Heart right ventricle (tissue), 16 donors: ENCODE results near the gene SMIM33. TPM values are rescaled to one million over a fixed set of nuclear protein-coding genes. Genes with fewer than 3 reads are reported as not detected.
"Not testable (repeated sequence)": the region's sequence is repeated elsewhere in the genome, so short reads cannot be mapped to it uniquely, and the experiment has no call there.

Experiments
- ATAC-seq, 8 donors: fragments of 200-7000 bp; cut with Tn5 transposase; one replicate each; pipeline ENCODE4 v1.9.1; 2020; ENCODE audit warnings: mild to moderate bottlenecking in 8 of 8, moderate library complexity in 8 of 8, moderate number of reproducible peaks in 1 of 8
- DNase-seq, 2 donors: peaks; one replicate each; pipeline ENCODE4 v3.0.0-alpha.2; 2020
- H3K27ac ChIP-seq, 10 donors: fragments of 200-600 bp; sonication (generic) in 2 of 10; one replicate each; pipeline versions ENCODE4 v1.5.0 to v1.8.0; 2020 to 2022; ENCODE audit warnings: mild to moderate bottlenecking in 3 of 10
- H3K27me3 ChIP-seq, 7 donors: fragments of 200-600 bp; one replicate each; pipeline ENCODE4 v1.8.0; 2021 to 2022; ENCODE audit warnings: mild to moderate bottlenecking in 2 of 7
- H3K36me3 ChIP-seq, 9 donors: fragments of 200-600 bp; sonication (generic) in 1 of 9; one replicate each; pipeline versions ENCODE4 v1.5.0 to v1.8.0; 2020 to 2022; ENCODE audit warnings: mild to moderate bottlenecking in 2 of 9
- H3K4me1 ChIP-seq, 9 donors: fragments of 200-600 bp; sonication (generic) in 1 of 9; one replicate each; pipeline versions ENCODE4 v1.5.0 to v1.8.0; 2020 to 2022; ENCODE audit warnings: mild to moderate bottlenecking in 4 of 9
- H3K4me3 ChIP-seq, 10 donors: fragments of 200-600 bp; sonication (generic) in 2 of 10; one replicate each; pipeline versions ENCODE4 v1.5.0 to v1.8.0; 2020 to 2022; ENCODE audit warnings: mild to moderate bottlenecking in 7 of 10, moderate library complexity in 2 of 10
- H3K9me3 ChIP-seq, 11 donors: fragments of 200-600 bp in 10 of 11; sonication (generic) in 2 of 11; one replicate each; pipeline versions ENCODE4 v1.5.0 to v1.8.0; 2013 to 2022; ENCODE audit warnings: mild to moderate bottlenecking in 2 of 11, control low read depth in 1 of 11, moderate library complexity in 1 of 11
- WGBS, 2 donors: extraction: QIAGEN DNeasy Blood & Tissue Kit; methylation state at CpG; one replicate each; pipeline ENCODE4 v1.1.7; 2013; ENCODE audit warnings: inconsistent platforms in 1 of 2; 5-methylcytosine and 5-hydroxymethylcytosine counted together
- intact Hi-C, 10 donors: fragments of 100-400 bp; cut with DNase I; formaldehyde crosslinking; loops; one replicate each; pipeline versions ENCODE4 v1.11.1 to v1.14.2; 2022
- polyA plus RNA-seq, 2 donors: library from polyadenylated mRNA; stranded (reverse); fragments of 200-250 nt; gene quantifications; one replicate each; pipeline ENCODE4 v1.2.3, GENCODE V29; 2013
- total RNA-seq, 10 donors: library from RNA; stranded (reverse); fragmentation: NEBNext Ultra II Directional in 3 of 10; extraction: Animal tissue kit (Norgen Biotek cat#: 25700) in 3 of 10; gene quantifications; one replicate each; pipeline versions ENCODE4 v1.2.1 to v1.2.4, GENCODE V29; 2021 to 2023
- TF ChIP-seq, protein P1 (sequence below), 9 donors: fragments of 200-600 bp; sonication (generic) in 2 of 9; IDR thresholded peaks; one replicate each; pipeline versions ENCODE4 v1.5.0 to v1.8.0; 2021 to 2022; ENCODE audit warnings: antibody characterized with exemption in 9 of 9, mild to moderate bottlenecking in 5 of 9, moderate library complexity in 1 of 9
- donor health status: Arrhythmogenic right ventricular cardiomyopathy.
- donor health status: ischemic (EF 13 %, LVEDD 7.1; RV severe dilation, severe dysfunction).
- donor health status: healthy with polysubstance abuse.
- donor health status: DM: no; HTN: yes; CAD: no.
- donor health status: DM: no; HTN: no; CAD: no.
- donor health status: ischemic (EF 25% LVEDD 6.9; RV normal size, moderate dysfunction).
- donor health status: ischemic (EF 25% LVEDD 5.7; RV mildly dilated, moderate dysfunction).
- donor health status: healthy.
- donor health status: DM: yes; HTN: yes; CAD: no.
- donor health status: Ischemic cardiomyopathy.
- donor health status: ischemic (EF 35%, LVEDD 5.7; RV mildly dilated, moderate dysfunction).
- donor health status: nonischemic (EF 11% LVEDD 7.7; RV severe dilation, severe dysfunction).
- donor health status: DM: yes; HTN: yes; CAD: no.
- donor health status: PGD.
- donor health status: ischemic (EF 29% LVEDD 5.4; RV normal size, mild dysfunction).
- donor health status: nonischemic (EF 23%, LVEDD 6.1; RV moderate dilation, normal function).

SMIM33 gene
- total and polyA plus RNA-seq, 12 donors, result not detected

GRCh38 chr5:139473105-139473504 is 2.3 kb downstream of the SMIM33 start:
- intact Hi-C loops, result no loop called here
- Histone ChIP-seq H3K4me1 (peaks cover 2 to 59% (median 38%) of the 10 kb centered on the region in 9 donors), H3K36me3 (peaks cover 0 to 37% (median 20%) of the 10 kb centered on the region in 9 donors), H3K9me3 (no peaks in the 10 kb centered on the region), H3K27ac (peak overlapping the region; percentile 45 to 84 (median 71)), H3K27me3 (no peaks in the 10 kb centered on the region), H3K4me3 (no peak overlapping the region)
- DNase-seq, result no peak
- TF ChIP-seq, protein P1, sequence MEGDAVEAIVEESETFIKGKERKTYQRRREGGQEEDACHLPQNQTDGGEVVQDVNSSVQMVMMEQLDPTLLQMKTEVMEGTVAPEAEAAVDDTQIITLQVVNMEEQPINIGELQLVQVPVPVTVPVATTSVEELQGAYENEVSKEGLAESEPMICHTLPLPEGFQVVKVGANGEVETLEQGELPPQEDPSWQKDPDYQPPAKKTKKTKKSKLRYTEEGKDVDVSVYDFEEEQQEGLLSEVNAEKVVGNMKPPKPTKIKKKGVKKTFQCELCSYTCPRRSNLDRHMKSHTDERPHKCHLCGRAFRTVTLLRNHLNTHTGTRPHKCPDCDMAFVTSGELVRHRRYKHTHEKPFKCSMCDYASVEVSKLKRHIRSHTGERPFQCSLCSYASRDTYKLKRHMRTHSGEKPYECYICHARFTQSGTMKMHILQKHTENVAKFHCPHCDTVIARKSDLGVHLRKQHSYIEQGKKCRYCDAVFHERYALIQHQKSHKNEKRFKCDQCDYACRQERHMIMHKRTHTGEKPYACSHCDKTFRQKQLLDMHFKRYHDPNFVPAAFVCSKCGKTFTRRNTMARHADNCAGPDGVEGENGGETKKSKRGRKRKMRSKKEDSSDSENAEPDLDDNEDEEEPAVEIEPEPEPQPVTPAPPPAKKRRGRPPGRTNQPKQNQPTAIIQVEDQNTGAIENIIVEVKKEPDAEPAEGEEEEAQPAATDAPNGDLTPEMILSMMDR (IDR thresholded peaks at IDR 0.05), result no peak
- 56 to 57% methylated on average over 8 of the region's 8 CpGs for WGBS, 2 donors
- peak in 6 of 8 donors; percentile 3 to 53 (median 32) for ATAC-seq

DNA sequence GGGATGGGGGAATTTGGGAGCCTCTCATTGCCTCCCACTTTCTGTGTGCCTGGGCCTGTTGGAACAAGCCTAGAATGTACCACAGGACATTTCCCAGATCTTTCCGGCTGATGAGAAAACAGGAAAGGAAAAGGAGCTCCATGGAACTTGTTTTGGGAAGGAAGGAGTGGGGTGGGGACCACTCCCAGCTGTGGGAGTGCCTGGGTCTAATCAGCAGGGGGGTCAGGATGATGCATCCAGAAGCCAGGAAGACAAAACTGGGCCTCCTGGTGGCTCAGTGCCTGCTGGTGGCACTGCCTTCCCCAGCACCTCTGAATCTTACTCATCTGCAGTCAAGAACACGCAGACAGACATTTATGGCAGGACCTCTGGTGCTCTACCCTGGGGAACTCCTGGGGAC is 2.8 kb downstream of the SMIM33 start:
- DNase-seq (no peak), ATAC-seq (peak in 6 of 8 donors; percentile 18 to 62 (median 32))
- intact Hi-C loops, result no loop called here
- H3K4me3 ChIP-seq, result no peak overlapping the region
- TF ChIP-seq, protein P1 (IDR thresholded peaks at IDR 0.05), result peak in 2 of 9 donors; percentile 4 to 13
- 62 to 74% methylated on average over 2 of the region's 2 CpGs for WGBS, 2 donors
- peaks cover 2 to 60% (median 40%) of the 10 kb centered on the region in 9 donors for H3K4me1 ChIP-seq
- no peaks in the 10 kb centered on the region for H3K9me3 ChIP-seq
- no peaks in the 10 kb centered on the region for H3K27me3 ChIP-seq
- peaks cover 0 to 42% (median 24%) of the 10 kb centered on the region in 9 donors for H3K36me3 ChIP-seq
- peak overlapping the region in 9 of 10 donors; percentile 45 to 84 (median 73) for H3K27ac ChIP-seq

GRCh38 chr5:139474890-139475791 is 4.3 kb downstream of the SMIM33 start:
- intact Hi-C loops, result no loop called here
- WGBS, 2 donors, result 49 to 53% methylated on average over 13 of the region's 13 CpGs
- Histone ChIP-seq H3K36me3 (peaks cover 0 to 58% (median 34%) of the 10 kb centered on the region in 9 donors), H3K4me1 (peaks cover 2 to 73% (median 48%) of the 10 kb centered on the region in 9 donors), H3K4me3 (no peak overlapping the region), H3K27me3 (no peaks in the 10 kb centered on the region), H3K9me3 (no peaks in the 10 kb centered on the region), H3K27ac (peak overlapping the region in 7 of 10 donors; percentile 22 to 84 (median 28))
- ATAC-seq (peak; percentile 4 to 52 (median 44)), DNase-seq (no peak)
- TF ChIP-seq, protein P1 (IDR thresholded peaks at IDR 0.05), result no peak

DNA sequence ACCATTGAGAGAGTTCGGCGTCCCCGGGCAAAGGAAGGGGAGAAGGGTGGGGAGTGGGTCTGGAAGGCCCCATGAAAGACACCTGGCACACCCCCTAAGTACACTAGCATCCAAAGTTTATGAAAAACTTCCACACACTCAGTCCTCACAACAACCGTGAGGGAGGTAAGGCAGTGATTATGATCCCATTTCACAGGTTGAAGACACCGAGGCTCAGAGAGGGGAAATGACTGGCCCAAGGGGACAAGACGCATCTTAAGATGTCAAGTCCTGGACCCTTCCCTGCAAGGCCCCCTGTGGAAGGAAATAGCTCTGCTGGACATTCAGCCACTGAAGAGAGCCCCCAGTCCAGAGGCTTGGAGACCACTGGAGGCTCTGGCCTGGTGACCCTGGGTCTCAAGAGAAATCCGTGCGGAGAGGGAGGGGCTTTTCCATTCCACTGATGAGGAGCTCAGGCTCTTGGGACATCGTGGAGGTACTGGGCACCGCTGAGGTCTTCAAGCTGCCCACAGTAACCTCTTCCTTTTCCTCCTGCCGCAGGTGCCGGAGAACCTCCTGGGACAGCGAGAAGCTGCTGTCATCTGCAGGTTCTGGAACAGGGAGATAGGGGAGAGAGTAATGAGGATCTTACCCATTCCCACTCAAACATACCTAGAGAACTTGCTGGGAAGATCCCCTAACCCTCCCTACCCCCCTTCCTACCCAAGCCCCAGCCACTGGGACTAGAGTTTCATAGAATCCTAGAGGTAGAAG is 5.2 kb downstream of the SMIM33 start:
- ATAC-seq, result peak in 1 of 8 donors; percentile 2
- WGBS, 2 donors, result 84 to 92% methylated on average over 13 of the region's 13 CpGs

DNA sequence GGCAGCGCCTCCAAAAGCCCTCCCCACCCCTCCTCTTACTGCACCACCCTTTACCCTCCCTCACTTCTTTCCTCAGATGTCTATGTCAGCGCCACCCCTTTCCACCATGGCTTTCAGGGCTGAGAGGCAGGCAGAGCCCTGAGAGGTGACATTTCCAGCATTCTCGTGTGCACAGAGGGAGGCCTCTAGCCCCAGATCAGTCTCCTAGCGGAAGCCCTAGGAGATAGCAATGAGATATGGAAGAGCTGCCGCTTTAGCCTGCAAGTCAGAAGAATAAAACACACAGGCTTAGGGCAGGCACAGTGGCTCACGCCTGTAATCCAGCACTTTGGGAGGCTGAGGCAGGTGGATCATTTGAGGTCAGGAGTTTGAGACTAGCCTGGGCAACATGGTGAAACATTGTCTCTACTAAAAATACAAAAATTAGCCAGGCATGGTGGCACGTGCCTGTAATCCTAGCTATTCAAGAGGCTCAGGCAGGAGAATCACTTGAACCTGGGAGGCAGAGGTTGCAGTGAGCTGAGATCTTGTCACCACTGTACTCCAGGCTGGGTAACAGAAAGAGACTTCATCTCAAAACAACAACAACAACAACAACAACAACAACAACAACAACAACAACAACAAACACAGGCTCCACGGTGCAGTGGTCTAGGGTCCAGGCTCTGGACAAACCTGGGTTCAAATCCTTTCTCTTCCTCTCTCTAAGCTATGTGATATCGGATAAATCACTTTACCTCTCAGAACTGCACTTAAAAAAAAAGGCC is 8.0 kb downstream of the SMIM33 start:
- DNase-seq, result not testable (repeated sequence)

More for the DNA sequence above, 5.2 kb downstream of the SMIM33 start:
- H3K36me3 ChIP-seq, result peaks cover 0 to 63% (median 38%) of the 10 kb centered on the region in 9 donors
- TF ChIP-seq, protein P1 (IDR thresholded peaks at IDR 0.05), result no peak
- intact Hi-C loops, result no loop called here
- H3K27ac ChIP-seq, result peak overlapping the region in 4 of 10 donors; percentile 22 to 84 (median 47)
- no peak overlapping the region for H3K4me3 ChIP-seq
- H3K9me3 ChIP-seq, result no peaks in the 10 kb centered on the region
- H3K27me3 ChIP-seq, result no peaks in the 10 kb centered on the region
- H3K4me1 ChIP-seq, result peaks cover 8 to 75% (median 49%) of the 10 kb centered on the region in 9 donors
- no peak for DNase-seq

DNA sequence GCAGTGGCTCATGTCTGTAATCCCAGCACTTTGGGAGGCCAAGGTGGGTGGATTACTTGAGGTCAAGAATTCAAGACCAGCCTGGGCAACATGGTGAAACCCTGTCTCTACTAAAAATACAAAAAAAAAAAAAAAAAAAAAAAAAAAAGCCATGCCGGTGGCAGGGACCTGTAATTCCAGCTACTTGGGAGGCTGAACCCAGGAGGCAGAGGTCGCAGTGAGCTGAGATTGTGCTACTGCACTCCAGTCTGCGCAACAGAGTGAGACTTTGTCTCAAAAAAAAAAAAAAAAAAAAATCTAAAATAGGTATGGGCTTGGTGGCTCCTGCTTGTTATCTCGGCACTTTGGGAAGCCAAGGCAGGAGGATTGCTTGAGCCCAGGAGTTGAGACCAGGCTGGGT is 8.9 kb downstream of the SMIM33 start:
- H3K27me3 ChIP-seq, ATAC-seq, H3K9me3 ChIP-seq, H3K4me3 ChIP-seq, DNase-seq: not testable (repeated sequence)
- Histone ChIP-seq H3K4me1 (peaks cover 19 to 86% (median 60%) of the 10 kb centered on the region in 9 donors), H3K36me3 (peaks cover 0 to 61% (median 38%) of the 10 kb centered on the region in 9 donors), H3K27ac (peak overlapping the region in 1 of 10 donors; percentile 95)
- intact Hi-C loops, result loop anchor here in 2 of 10 donors (5.0 kb wide), 2 partner anchors 38 to 42 kb away; partner anchors contain the start of gene DNAJC18 (in 1 of the 2)
- whole genome bisulfite sequencing, 2 donors, result 97 to 98% methylated on average over 4 of the region's 4 CpGs

More for the DNA sequence above, 8.0 kb downstream of the SMIM33 start:
- H3K27ac ChIP-seq, result peak overlapping the region in 4 of 10 donors; percentile 10 to 95 (median 20)
- ATAC-seq, intact Hi-C loops, H3K9me3 ChIP-seq, H3K27me3 ChIP-seq, H3K4me3 ChIP-seq: not testable (repeated sequence)
- H3K4me1 ChIP-seq, result peaks cover 19 to 86% (median 59%) of the 10 kb centered on the region in 9 donors
- 57 to 67% methylated on average over 9 of the region's 9 CpGs for WGBS, 2 donors
- H3K36me3 ChIP-seq, result peaks cover 0 to 63% (median 38%) of the 10 kb centered on the region in 9 donors
